ENCODE data around the gene HUWE1.

HUWE1 gene

DNA sequence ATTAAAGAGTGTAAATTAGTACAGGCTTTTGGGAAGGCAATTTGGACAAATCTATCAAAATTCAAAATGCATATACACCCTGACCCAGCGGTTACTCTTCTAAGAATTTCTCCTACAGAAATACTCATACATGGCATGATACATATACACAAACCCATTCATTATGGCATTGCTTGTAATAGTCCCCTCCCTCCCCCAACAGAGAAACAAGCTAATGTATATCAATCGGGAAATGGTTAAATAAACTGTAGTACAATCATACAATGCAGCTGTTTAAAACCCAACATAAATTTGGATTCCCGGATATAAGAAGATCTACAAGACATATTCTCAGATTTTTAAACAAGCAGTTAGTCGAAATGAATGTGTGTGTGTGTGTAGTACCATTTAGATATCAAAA, 808 bp downstream of the HUWE1 start:
- no peak for DNase-seq

DNA sequence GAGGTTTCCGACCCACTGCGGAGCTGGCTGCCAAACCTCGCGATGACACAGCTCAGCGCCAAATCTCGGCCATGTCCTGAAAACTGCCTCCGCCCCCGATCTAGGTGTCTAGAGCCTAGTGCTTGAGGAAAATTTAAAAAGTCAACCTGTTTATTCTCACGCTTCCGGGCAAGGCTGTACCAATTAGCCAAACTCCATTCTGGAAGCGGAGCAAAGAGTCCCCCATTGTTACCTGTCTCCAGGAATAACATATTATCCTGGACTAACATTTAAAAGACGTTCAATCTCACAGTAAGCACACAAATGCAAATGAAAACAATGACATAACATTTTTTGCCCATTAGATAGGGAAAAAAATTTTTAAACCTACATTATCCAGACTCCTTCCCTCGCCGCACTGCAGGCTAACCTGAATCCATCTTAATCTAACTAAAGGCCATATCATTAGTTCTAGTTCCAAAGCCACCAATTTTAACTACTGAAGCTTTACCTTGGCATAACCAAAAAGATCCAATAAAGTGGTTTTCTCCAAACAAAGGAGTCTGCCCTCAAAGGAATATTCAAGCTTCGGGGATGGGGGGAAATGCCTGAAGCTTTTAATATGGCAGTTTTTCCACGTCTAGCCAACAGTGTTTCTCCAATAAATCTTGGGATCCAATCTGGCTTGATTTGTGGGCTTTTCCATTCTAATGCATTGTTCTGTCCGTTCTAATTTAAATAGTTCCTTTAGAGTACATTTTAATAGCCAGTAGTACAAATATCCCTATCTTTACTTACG, 1.9 kb downstream of the HUWE1 start:
- no peak for DNase-seq

DNA sequence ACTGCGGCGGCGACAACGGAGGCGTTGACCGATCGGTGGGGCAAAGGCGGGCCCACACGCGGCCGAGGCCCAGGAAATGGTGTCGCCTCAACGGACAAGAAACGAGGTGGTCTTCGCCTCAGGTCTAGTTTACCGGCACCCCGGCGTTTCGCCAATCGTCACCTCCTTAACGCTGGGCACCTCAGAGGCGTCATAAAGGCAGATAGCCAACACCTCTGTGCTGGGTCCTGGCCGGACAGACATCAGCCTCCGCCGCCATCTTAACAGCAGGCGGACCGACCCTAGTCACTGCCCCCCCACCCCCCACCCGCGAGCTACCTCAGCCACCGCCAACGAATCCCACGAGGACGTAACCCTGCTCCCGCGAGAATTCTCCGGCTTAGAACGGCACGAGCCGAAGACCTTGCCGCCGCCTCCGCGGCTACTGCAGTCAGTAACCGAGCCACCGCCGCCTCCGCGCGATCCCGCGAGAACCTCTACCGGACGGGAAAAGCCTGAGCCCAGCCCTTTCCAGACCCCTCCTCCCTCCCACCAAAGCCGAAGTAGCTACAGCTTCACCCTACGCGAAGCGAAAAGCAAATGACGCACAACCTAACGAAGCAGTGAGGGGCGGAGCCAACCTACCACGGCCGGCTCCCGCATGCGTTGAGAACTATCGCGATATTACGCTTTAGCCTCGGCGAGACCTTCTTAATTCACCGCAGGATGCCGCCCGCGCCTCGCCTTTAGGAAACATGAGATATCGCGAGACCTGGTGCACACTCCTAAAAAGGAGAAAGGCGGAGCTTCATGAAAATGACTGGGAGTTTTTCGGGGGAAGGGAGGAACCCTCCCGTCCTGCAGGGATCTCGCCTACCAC, 2.7 kb downstream of the HUWE1 start:
- peak; percentile 92 for DNase-seq

DNA sequence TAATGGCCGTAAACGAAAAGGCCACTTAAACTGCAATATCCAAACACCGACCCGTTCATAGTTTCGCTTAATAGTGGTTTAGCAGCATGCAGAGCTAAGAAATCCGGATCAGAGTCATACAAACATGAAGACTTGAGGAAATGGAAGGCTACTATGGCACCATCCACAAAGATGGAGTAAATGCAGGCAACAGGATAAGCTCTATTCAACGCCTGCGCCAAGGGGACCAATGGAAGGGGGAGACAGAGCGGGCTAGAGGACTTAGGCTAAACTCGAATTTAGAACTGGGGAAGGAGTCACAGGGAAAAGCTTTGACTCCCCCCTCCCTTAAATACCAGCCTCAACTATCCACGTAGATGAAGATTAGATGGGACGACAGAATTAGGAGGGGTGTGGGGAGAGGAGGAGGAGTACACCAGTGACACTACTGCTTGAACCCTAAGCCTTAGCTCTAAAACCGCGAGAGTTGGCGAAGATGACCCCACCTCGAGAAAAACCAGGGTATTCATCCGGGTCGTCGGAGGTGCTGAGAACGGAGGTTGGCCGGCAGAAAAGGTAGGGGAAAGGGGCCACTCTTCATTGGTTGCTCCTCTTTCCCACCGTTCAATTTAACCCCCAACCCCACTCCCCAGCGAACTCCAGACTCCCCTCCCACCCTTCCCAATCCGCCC, 3.5 kb downstream of the HUWE1 start:
- peak; percentile 50 for DNase-seq

DNA sequence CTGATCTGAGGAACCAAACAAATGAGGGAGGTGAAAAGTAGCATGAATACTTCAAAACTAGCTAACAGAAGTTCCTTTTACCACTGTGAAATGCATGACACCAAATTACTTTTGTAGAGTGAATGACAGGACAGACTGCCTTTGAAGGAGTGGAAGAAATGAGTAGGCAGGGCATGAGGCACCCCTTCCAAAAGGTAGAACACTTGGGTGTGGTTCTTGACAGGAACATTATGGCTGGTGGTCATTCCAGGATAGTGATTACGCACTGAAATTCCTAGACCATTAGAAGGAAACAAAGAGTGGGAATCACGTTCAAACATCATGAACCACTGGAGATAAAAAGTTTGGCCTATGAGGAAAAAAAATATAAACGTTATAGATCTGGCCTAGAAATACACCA, 4.9 kb downstream of the HUWE1 start:
- DNase-seq = peak; percentile 26

DNA sequence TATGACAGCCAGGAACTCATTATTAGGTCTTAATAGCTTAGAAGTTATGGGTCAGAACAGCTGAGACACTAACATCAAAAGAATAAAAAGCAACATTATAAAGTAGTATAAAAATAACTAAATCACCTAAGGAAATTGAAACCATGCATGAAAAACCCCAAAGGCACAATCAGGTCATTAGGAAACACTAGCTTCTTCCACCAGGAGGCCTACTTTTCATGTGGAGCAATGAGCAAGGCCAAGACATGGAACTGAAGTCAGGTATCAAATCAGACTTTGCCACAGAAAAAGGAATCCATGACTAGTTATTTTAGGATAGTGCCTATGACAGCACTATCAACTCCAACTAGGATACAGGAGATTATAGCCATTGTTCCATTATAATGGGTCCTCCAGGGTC, 7.9 kb downstream of the HUWE1 start:
- no peak for DNase-seq

DNA sequence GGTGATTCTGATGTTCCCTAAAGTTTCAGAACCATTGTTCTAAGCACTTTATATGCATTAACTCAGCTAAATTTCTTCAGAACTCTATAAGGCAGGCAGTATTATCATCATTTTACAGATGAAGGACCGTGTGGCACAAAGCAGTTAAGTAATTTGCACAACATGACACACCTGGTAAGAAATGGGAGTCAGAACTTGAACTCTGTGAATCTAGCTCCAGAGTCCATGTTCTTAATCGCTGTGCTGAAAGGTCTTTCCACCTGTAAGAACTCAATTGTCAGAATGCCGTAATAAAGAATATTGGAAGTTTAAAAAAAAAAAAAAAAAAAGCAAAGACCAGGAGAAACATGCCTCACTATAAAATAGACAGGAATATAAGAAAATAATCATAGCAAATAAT, 9.2 kb downstream of the HUWE1 start:
- no peak for DNase-seq

DNA sequence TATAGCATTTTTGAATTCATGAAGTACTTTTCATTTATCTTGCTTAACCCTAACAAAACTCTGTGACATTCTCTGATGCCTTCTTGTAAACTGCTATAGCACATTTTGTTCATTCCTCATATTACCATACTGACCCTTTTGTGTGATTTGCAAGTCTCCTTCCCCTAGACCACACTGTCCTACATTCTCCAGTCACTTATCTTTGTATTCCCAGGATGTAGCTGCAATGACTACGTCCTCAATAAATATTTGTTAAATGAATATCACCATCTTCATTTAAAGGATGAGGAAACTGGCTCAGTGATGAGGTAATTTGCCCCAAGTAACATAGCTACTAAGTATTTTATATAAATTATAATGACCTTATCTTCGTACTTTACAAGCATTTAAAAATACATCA, 11.9 kb downstream of the HUWE1 start:
- DNase-seq = no peak

DNA sequence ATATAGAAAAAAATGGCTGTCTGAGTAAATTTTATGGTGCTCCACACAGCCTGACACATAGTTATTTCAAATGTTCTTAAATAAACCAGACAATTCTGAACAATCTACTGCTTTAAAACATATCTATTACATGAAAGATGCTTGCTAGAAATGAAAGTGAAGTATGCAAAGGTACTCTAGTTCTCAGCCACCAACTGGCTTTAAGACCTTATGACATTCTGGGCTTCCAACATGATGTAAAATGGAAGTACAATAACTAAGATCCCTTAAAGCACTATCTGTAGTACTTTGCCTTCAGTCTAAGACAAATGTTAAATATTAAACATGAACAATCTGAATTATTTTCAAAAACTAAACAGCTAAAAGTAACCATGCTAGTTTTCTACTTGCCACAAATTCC, 17.3 kb downstream of the HUWE1 start:
- no peak for DNase-seq

DNA sequence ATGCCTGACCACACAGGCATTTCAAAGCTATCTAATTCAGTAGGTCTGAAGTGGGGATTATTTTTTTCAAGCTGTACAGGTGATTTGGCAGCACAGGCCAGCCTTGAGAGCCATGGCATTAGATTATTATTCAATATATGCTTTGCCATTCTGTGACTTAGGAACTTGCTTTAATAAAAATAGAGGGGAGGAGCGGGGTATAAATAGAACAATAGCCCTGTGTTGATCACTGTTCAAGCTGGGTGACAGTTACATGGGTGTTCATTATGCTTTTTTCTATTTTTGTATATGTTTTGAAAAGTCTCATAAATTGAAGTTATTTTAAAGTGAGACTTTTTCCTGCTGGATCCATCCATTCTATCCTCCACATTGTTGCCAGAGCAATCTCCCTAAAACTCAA, 20.3 kb downstream of the HUWE1 start:
- DNase-seq = no peak

DNA sequence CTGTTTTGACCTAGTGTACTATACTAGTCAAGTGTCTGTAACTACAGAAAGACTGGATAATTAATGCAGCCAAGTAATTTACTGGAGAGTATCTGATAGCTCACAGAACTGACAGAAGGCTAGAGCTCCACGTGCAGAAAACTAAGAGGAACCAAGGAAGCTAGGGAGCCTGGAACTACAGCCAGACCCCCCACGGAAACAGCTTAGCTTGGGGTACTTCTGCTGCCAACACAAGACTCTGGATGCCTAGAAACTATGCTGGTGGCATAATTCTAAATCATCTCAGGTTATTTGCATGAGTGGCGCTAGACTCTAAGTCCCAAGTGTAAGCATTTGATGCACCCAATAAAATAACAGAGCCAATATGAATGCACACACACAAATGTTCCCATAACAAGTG, 26.5 kb downstream of the HUWE1 start:
- DNase-seq = no peak

DNA sequence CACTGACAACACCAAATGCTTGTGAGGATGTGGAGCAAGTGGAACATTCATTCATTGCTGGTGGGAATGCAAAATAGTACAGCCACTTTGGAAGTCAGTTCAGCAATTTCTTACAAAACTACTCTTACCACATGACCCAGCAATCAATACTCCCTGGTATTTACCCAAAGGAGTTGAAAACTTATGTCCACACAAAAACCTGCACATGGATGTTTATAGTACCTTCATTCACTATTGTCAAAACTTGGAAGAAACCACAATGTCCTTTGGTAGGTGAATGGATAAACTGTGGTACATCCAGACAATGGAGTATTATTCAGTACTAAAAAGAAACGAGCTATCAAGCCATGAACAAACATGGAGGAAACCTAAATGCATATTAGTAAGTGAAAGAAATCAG, 27.5 kb downstream of the HUWE1 start:
- no peak for DNase-seq

DNA sequence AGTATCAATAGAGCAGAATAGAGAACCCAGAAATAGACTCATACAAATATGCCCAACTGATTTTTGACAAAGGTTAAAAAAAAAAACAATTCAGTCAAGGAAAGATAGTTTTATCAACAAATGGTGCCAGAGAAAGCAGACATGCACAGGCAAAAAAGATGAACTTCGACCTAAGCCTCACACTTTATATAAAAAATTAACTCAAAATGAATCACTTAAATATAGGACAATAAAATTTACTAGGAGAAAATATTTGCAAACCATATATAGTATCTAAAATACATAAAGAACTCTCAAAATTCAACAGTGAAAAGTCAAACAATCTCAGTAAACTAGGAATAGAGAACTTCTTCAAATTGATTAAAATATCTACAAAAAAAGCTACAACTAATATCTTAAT, 29.7 kb downstream of the HUWE1 start:
- no peak for DNase-seq

DNA sequence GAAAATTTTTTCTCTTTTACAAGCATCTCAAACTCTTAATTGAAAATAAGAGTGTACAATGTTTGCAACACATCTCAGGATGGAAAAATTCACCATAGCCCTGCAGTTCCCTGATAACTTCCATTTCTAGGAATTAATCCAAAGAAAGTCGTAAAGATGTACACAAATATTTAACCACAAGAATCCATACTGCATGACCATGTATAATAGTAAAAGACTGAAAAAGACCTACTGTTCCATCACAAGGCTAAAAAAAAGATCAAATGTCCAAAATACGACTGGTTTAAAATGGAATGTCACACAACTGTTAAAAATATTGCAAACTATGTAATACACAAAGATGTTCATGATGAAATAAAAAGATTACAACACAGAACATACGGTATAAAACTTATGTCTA, 32.1 kb downstream of the HUWE1 start:
- DNase-seq = no peak

DNA sequence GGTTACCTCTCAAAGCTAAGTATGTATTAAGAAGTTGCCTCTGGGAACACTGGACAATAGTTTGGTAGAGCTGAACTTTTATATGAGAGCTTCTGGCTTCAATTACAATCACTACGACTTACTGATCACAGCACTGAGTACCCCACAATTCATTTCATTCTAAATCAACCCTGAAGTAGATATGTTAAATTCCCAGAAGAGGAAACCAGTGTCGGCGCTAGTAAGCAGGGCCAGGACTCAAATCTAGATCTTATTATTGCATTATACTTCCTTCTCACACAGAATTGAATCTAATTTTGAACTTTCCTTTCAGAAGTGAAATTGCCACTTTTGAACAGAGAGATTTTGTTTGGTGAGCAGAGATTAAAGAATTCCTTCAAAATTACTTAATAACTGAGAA, 41.8 kb downstream of the HUWE1 start:
- DNase-seq = no peak

DNA sequence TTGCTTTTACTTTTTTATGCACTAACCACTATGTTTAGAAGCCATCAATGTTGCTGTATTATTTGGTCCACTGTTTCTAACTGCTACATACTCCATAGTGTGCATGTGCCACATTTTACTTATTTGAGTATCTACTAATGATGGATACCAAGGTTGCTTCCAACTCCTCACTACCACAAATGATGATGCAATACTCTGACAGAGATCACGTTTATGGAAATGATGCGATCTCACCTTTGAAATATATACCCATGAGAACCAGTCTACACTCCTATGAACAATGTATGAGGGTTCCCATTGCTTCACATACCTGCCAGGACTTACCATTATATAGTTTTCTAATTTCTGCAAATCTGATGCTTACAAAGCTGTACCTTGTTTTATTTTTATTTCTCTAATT, 44.2 kb downstream of the HUWE1 start:
- no peak for DNase-seq

DNA sequence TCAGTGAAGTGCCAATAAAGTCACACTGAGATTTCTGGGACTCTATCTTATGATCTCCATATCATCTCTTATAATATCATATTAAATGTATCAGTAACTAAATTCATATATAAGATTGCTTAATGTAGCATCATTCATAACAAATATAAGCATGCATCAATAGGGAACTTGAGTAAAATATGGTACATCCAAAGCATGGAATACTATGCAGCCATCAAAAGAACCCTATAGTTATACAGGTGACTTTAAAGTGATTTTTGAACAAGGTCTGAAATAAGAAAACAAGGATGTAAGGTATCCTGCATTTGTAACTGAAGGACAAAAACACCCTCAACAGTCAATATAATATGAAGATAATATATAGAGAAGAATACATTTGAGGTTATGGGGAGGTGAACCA, 47.3 kb downstream of the HUWE1 start:
- no peak for DNase-seq

DNA sequence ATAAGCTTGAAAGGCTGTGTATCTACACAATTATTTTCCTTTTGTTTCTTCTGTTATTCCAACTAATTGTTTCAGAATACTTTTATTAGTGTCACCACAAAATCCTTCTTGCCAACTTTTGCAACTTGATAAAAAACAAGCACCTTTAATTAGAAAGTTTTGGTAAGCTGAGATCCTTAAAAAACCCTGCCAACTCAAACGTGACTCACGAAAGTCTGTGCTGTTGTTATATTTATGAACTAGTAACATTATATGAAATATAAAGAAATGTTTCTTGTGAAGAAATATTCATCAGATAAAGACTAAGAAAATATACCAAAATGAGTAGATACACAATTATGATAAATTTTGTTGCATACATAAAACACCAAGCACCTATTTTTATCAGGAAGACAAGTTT, 49.0 kb downstream of the HUWE1 start:
- no peak for DNase-seq

DNA sequence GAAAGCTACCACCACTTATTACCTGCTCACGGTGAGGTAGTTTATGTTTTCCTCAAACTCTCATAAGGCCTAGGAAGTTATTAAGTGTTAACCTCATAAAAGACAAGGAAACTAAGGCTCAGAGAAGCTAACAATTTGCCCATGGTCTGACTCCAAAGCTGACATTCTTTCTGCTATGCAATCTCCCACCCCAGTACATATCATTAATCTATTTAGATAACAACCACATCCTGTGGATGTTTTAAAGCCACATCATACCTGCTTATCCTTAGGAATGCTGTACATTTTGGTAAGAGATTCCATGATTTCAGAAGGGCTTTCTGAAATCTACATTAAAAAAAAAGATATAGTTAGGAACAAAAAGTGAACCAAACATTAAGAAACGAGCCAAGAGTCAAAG, 55.4 kb downstream of the HUWE1 start:
- no peak for DNase-seq

DNA sequence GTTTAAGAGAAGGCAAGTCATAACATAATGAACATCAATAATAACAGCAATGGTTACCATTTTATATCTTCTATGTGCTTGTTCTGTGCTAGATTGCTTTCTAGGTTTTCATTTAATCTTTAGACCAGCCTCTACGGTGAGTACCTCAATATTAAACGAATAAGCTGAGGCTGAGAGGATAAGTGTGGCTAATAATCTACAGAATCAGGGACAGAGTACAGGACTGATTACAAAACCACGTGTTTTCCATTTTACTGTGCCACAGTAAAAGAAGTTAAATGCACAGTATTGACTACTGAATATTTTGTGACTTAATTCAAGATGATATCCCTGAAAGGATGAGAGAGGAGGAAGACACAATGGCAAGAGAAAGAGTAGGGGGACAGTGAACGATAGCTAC, 56.3 kb downstream of the HUWE1 start:
- DNase-seq = no peak

DNA sequence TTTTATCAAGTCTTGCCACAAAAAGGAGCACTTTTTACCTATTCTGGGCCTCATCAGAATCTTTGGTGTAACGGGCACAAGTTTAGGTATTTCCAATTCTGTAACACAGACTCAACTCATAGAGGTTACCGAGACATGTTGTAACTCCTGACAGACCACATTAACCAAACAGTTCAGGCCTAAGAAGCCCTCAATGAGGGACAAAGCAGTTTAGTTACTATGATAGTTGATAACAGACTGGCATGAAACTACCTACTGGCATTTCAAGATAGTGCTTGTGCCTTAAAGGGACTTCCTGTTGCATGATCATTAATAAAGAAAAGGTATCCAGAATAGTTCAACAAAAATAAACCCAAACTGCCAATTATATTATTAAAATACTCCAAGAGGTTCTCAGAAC, 64.1 kb downstream of the HUWE1 start:
- no peak for DNase-seq

DNA sequence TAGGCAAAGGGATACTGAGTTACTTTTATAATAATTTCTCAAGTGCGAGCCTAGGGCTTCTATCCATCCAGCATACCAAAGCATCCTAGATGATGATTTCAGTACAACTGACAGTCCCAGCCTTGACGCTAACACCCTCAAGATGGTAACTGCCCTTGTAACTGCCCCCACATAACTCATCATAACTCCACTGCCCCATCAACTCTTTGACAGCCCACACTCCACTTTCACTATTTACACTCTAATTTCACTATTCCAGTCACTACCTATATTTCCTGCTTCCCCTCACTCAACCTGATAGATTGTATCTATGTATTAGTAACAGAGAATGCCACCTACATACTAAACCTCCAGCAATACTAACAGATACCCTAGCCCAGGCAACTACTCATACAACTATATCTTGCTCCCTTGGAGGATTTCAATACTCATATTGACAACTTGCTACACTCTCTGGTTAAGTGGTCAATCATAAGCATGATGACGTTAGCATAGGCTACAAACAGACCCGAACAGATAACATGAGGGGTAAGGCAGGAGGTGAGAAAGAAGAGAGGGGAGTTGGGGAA, 65.0 kb downstream of the HUWE1 start:
- no peak for DNase-seq

DNA sequence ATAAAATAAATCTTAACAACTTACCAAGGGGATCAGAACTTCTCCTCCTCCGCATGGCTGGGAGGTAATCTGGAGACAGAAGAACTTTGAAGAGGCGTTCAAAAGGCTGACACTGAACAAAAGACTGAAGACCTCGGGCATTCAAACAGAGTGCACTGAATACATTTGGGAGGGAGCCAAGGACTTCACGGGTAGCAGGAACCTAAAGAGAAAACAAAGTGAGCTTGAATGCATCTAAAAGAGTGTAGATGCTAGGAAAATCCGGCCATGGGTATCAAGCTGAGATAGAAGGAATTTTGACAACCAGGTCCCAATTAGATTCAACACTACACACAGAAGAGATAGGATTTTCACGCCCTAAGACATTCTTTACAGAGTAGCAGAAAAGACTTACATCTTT, 69.6 kb downstream of the HUWE1 start:
- no peak for DNase-seq

DNA sequence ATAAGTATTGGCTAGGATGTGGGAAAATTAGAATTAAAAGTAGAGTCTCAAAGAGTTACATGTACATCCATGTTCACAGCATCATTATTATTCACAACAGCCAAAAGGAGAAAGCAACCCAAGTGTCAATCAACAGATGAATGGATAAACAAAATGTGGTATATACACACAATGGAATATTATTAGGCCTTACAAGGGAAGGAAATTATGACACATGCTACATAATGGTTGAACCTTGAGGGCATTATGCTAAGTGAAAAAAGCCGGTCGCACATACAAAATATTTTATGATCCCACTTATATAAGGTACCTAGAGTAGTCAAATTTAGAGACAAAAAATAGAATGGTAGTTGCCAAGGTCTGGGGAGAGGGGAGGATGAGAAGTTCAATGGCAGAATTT, 80.1 kb downstream of the HUWE1 start:
- no peak for DNase-seq
